Measurements from ENCODE around the gene CSMD2.

The CSMD2 gene

GRCh38 chr1:33709783-33710718 lies 455.0 kb downstream of the CSMD2 start:
- H3K36me3 ChIP-seq (ENCODE audit: control insufficient read depth, insufficient read depth, low read length): no peaks in the 10 kb centered on the region
- H3K4me3 ChIP-seq (ENCODE audit: extremely low read depth, insufficient read depth, low read length, poor library complexity, severe bottlenecking): no peak overlapping the region
- peaks cover 12% of the 10 kb centered on the region for H3K4me1 ChIP-seq (ENCODE audit: control insufficient read depth, insufficient read depth, low read length, poor library complexity, severe bottlenecking)
- no peak overlapping the region for H3K27ac ChIP-seq (ENCODE audit: low read depth, low read length, severe bottlenecking)
- WGBS, 2 experiments (ENCODE audit: insufficient coverage in 2 of 2): 64 to 91% methylated on average over 3 of the region's 6 CpGs
- no peaks in the 10 kb centered on the region for H3K9me3 ChIP-seq (ENCODE audit: control insufficient read depth, low read length)

GRCh38 chr1:33709174-33709782 lies 455.8 kb downstream of the CSMD2 start:
- Histone ChIP-seq H3K9me3 (ENCODE audit: control insufficient read depth, low read length) (no peaks in the 10 kb centered on the region), H3K36me3 (ENCODE audit: control insufficient read depth, insufficient read depth, low read length) (no peaks in the 10 kb centered on the region), H3K27ac (ENCODE audit: low read depth, low read length, severe bottlenecking) (no peak overlapping the region), H3K4me1 (ENCODE audit: control insufficient read depth, insufficient read depth, low read length, poor library complexity, severe bottlenecking) (peaks cover 12% of the 10 kb centered on the region), H3K4me3 (ENCODE audit: extremely low read depth, insufficient read depth, low read length, poor library complexity, severe bottlenecking) (no peak overlapping the region)
- WGBS, 2 experiments (ENCODE audit: insufficient coverage in 2 of 2): 96% methylated on average over 3 of the region's 9 CpGs

- Histone ChIP-seq H3K9me3 (ENCODE audit: control insufficient read depth, low read length) (no peaks in the 10 kb centered on the region), H3K36me3 (ENCODE audit: control insufficient read depth, insufficient read depth, low read length) (no peaks in the 10 kb centered on the region), H3K27ac (ENCODE audit: low read depth, low read length, severe bottlenecking) (no peak overlapping the region), H3K4me3 (ENCODE audit: extremely low read depth, insufficient read depth, low read length, poor library complexity, severe bottlenecking) (no peak overlapping the region), H3K4me1 (ENCODE audit: control insufficient read depth, insufficient read depth, low read length, poor library complexity, severe bottlenecking) (peaks cover 7% of the 10 kb centered on the region)
- WGBS, 2 experiments (ENCODE audit: insufficient coverage in 2 of 2): 87 to 92% methylated on average over 8 to 12 of the region's 12 CpGs
Observed at GRCh38 chr1:33706634-33707255, 458.3 kb downstream of the CSMD2 start.

GRCh38 chr1:33703464-33703863 lies 461.6 kb downstream of the CSMD2 start:
- H3K4me1 ChIP-seq (ENCODE audit: control insufficient read depth, insufficient read depth, low read length, poor library complexity, severe bottlenecking): no peaks in the 10 kb centered on the region
- whole genome bisulfite sequencing, 2 experiments (ENCODE audit: insufficient coverage in 2 of 2): 80 to 83% methylated on average over 1 of the region's 3 CpGs
- H3K4me3 ChIP-seq (ENCODE audit: extremely low read depth, insufficient read depth, low read length, poor library complexity, severe bottlenecking): no peak overlapping the region
- H3K36me3 ChIP-seq (ENCODE audit: control insufficient read depth, insufficient read depth, low read length): no peaks in the 10 kb centered on the region
- H3K27ac ChIP-seq (ENCODE audit: low read depth, low read length, severe bottlenecking): no peak overlapping the region
- no peaks in the 10 kb centered on the region for H3K9me3 ChIP-seq (ENCODE audit: control insufficient read depth, low read length)

- no peaks in the 10 kb centered on the region for H3K36me3 ChIP-seq (ENCODE audit: control insufficient read depth, insufficient read depth, low read length)
- H3K27ac ChIP-seq (ENCODE audit: low read depth, low read length, severe bottlenecking): no peak overlapping the region
- no peaks in the 10 kb centered on the region for H3K4me1 ChIP-seq (ENCODE audit: control insufficient read depth, insufficient read depth, low read length, poor library complexity, severe bottlenecking)
- no peaks in the 10 kb centered on the region for H3K9me3 ChIP-seq (ENCODE audit: control insufficient read depth, low read length)
- H3K4me3 ChIP-seq (ENCODE audit: extremely low read depth, insufficient read depth, low read length, poor library complexity, severe bottlenecking): no peak overlapping the region
- WGBS, 2 experiments (ENCODE audit: insufficient coverage in 2 of 2): 94 to 95% methylated on average over 6 to 8 of the region's 14 CpGs
Observed at GRCh38 chr1:33698361-33699035, 466.5 kb downstream of the CSMD2 start.

- Histone ChIP-seq H3K4me3 (ENCODE audit: extremely low read depth, insufficient read depth, low read length, poor library complexity, severe bottlenecking) (no peak overlapping the region), H3K4me1 (ENCODE audit: control insufficient read depth, insufficient read depth, low read length, poor library complexity, severe bottlenecking) (no peaks in the 10 kb centered on the region), H3K36me3 (ENCODE audit: control insufficient read depth, insufficient read depth, low read length) (no peaks in the 10 kb centered on the region), H3K9me3 (ENCODE audit: control insufficient read depth, low read length) (no peaks in the 10 kb centered on the region), H3K27ac (ENCODE audit: low read depth, low read length, severe bottlenecking) (no peak overlapping the region)
- WGBS, 2 experiments (ENCODE audit: insufficient coverage in 2 of 2): 80 to 92% methylated on average over 1 to 2 of the region's 2 CpGs
Observed at GRCh38 chr1:33697816-33698215, 467.2 kb downstream of the CSMD2 start.

- Histone ChIP-seq H3K9me3 (ENCODE audit: control insufficient read depth, low read length) (no peaks in the 10 kb centered on the region), H3K27ac (ENCODE audit: low read depth, low read length, severe bottlenecking) (no peak overlapping the region), H3K4me3 (ENCODE audit: extremely low read depth, insufficient read depth, low read length, poor library complexity, severe bottlenecking) (no peak overlapping the region), H3K4me1 (ENCODE audit: control insufficient read depth, insufficient read depth, low read length, poor library complexity, severe bottlenecking) (no peaks in the 10 kb centered on the region), H3K36me3 (ENCODE audit: control insufficient read depth, insufficient read depth, low read length) (no peaks in the 10 kb centered on the region)
- 100% methylated on average over 1 of the region's 2 CpGs; no CpG with 5 or more reads in 1 of the 2 experiments for WGBS, 2 experiments (ENCODE audit: insufficient coverage in 2 of 2)
Observed at GRCh38 chr1:33696962-33697361, 468.1 kb downstream of the CSMD2 start.

GRCh38 chr1:33696311-33696710 lies 468.7 kb downstream of the CSMD2 start:
- no peak overlapping the region for H3K27ac ChIP-seq (ENCODE audit: low read depth, low read length, severe bottlenecking)
- H3K36me3 ChIP-seq (ENCODE audit: control insufficient read depth, insufficient read depth, low read length): no peaks in the 10 kb centered on the region
- WGBS, 2 experiments (ENCODE audit: insufficient coverage in 2 of 2): 88% methylated on average over 1 of the region's 1 CpG; no CpG with 5 or more reads in 1 of the 2 experiments
- H3K4me1 ChIP-seq (ENCODE audit: control insufficient read depth, insufficient read depth, low read length, poor library complexity, severe bottlenecking): no peaks in the 10 kb centered on the region
- H3K9me3 ChIP-seq (ENCODE audit: control insufficient read depth, low read length): no peaks in the 10 kb centered on the region
- no peak overlapping the region for H3K4me3 ChIP-seq (ENCODE audit: extremely low read depth, insufficient read depth, low read length, poor library complexity, severe bottlenecking)

GRCh38 chr1:33692206-33693188 lies 472.5 kb downstream of the CSMD2 start:
- no peak overlapping the region for H3K27ac ChIP-seq (ENCODE audit: low read depth, low read length, severe bottlenecking)
- no peak overlapping the region for H3K4me3 ChIP-seq (ENCODE audit: extremely low read depth, insufficient read depth, low read length, poor library complexity, severe bottlenecking)
- H3K4me1 ChIP-seq (ENCODE audit: control insufficient read depth, insufficient read depth, low read length, poor library complexity, severe bottlenecking): no peaks in the 10 kb centered on the region
- H3K9me3 ChIP-seq (ENCODE audit: control insufficient read depth, low read length): no peaks in the 10 kb centered on the region
- no peaks in the 10 kb centered on the region for H3K36me3 ChIP-seq (ENCODE audit: control insufficient read depth, insufficient read depth, low read length)
- WGBS, 2 experiments (ENCODE audit: insufficient coverage in 2 of 2): 91 to 93% methylated on average over 4 to 6 of the region's 7 CpGs

Measured in mesodermal cell (in vitro differentiated cells).